ENCODE measurements around the gene PEMT. TPM values are rescaled to one million over a fixed set of nuclear protein-coding genes. Genes with fewer than 3 reads are reported as not detected.
A peak's percentile ranks its signal among the peaks of the same experiment; 100 is the strongest.

PEMT gene
- total and polyA plus RNA-seq, 2 of the 8 experiments (the other 6 are each of a cell fraction or from before 2014, with no cell fraction given), result 42.0 to 118 TPM

- Histone ChIP-seq H2AFZ (ENCODE audit: low read length) (no peak overlapping the region), H3K18ac (ENCODE audit: extremely low read depth, low read length) (no peak overlapping the region), H3K4me2 (ENCODE audit: insufficient read depth in 1 of 2, low read depth in 2 of 2, low read length in 2 of 2) (no peak overlapping the region; a peak in 1 of 4 replicates), H2AK5ac (ENCODE audit: low read depth, low read length) (no peak overlapping the region), H2BK20ac (ENCODE audit: low read length) (no peak overlapping the region; the same call in 1 of the 2 replicates), H2BK5ac (ENCODE audit: low read depth, low read length) (peak overlapping the region; percentile 24; the same call in 1 of the 2 replicates), H3K36me3 (ENCODE audit: control insufficient read depth in 2 of 4, insufficient read depth in 4 of 4, low read length in 3 of 4) (no peaks in the 10 kb centered on the region), H3K14ac (ENCODE audit: insufficient read length) (no peak overlapping the region), H4K5ac (ENCODE audit: insufficient read length, low read depth, low read length) (no peak overlapping the region), H2BK12ac (ENCODE audit: low read depth, low read length) (no peak overlapping the region), H3K79me1 (ENCODE audit: low read depth, low read length) (no peaks in the 10 kb centered on the region; the same call in 1 of the 2 replicates), H3K27ac (ENCODE audit: low read depth, low read length) (no peak overlapping the region), H3K9me3 (ENCODE audit: insufficient read depth in 2 of 2, low read depth in 1 of 2, low read length in 1 of 2) (0 out of 4 replicates have a peak, but pooled peaks cover 0 to 2% of the 10 kb centered on the region in 2 experiments), H3K4me3 (ENCODE audit: extremely low read depth in 1 of 4, insufficient read depth in 2 of 4, low read depth in 3 of 4, low read length in 4 of 4) (no peak overlapping the region), H3K9ac (replicated peaks in 1 of 4; ENCODE audit: extremely low read depth in 1 of 4, low read depth in 3 of 4, low read length in 3 of 4) (no peak overlapping the region), H4K8ac (ENCODE audit: extremely low read depth, insufficient read depth, low read length) (peak overlapping the region; percentile 28; the same call in 1 of the 2 replicates), H2BK120ac (replicated peaks; ENCODE audit: low read depth, low read length) (no peak overlapping the region), H4K91ac (replicated peaks; ENCODE audit: insufficient read length, low read length) (no peak overlapping the region), H3K79me2 (ENCODE audit: control insufficient read depth in 1 of 2, insufficient read depth in 2 of 2, low read length in 2 of 2) (no peaks in the 10 kb centered on the region), H3K56ac (replicated peaks; ENCODE audit: insufficient read length, low read depth, low read length) (no peak overlapping the region), H3K27me3 (replicated peaks in 1 of 4; ENCODE audit: control insufficient read depth in 3 of 4, extremely low read depth in 1 of 4, insufficient read depth in 3 of 4, low read length in 3 of 4) (no peaks in the 10 kb centered on the region), H3K4me1 (replicated peaks in 1 of 4; ENCODE audit: control insufficient read depth in 3 of 4, insufficient read depth in 4 of 4, low read length in 3 of 4) (peaks cover 0 to 17% (median 10%) of the 10 kb centered on the region in 4 experiments; a peak in 6 of 7 replicates), H4K20me1 (replicated peaks in 1 of 2; ENCODE audit: control insufficient read depth in 1 of 2, insufficient read depth in 2 of 2, low read length in 2 of 2) (no peaks in the 10 kb centered on the region), H3K4ac (replicated peaks; ENCODE audit: insufficient read length, low read depth, low read length) (no peak overlapping the region), H2BK15ac (ENCODE audit: low read length) (peak overlapping the region; percentile 10; the same call in 1 of the 2 replicates), H3K23ac (ENCODE audit: insufficient read length) (no peak overlapping the region), H3K23me2 (ENCODE audit: low read depth, low read length) (no peaks in the 10 kb centered on the region)
- FAIRE-seq (no peak), DNase-seq (ENCODE audit: low read depth in 1 of 2, low spot score in 2 of 2) (no peak)
- ChIA-PET POLR2A (ENCODE audit: partially characterized antibody) (no interaction called here), CTCF (ENCODE audit: partially characterized antibody) (interaction anchor here (0.8 to 6.9 kb wide), 4 partner anchors 26 to 44 kb away, joined by 3 to 35 read pairs (median 14); partner anchors contain the start of gene RASD1)
- 92% methylated on average over 15 of the region's 15 CpGs; no CpG with 5 or more reads in 1 of the 2 experiments for WGBS, 2 experiments (ENCODE audit: extremely low coverage in 1 of 2, insufficient coverage in 1 of 2, insufficient read length in 1 of 2, insufficient replicate concordance in 2 of 2, low coverage in 1 of 2, low lambda C conversion rate in 2 of 2, missing lambda C conversion rate in 1 of 2)
- no peak for TF ChIP-seq FOSL1 (IDR thresholded peaks at IDR 0.05; ENCODE audit: insufficient read depth, low read depth, low read length)
- no peak for TF ChIP-seq GTF2F1 (IDR thresholded peaks at IDR 0.05; ENCODE audit: borderline replicate concordance, low read depth, low read length)
- TF ChIP-seq SP2 (IDR thresholded peaks at IDR 0.05; ENCODE audit: low read length), result no peak
- TF ChIP-seq ZNF274 (IDR thresholded peaks at IDR 0.05; ENCODE audit: borderline replicate concordance, extremely low read depth, low read length), result no peak
- TF ChIP-seq SIN3A (conservative IDR thresholded peaks at IDR 0.05 in 1 of 2, IDR thresholded peaks at IDR 0.05 in 1 of 2; ENCODE audit: low read depth in 1 of 2, low read length in 2 of 2), result no peak
- no peak for TF ChIP-seq CHD2 (IDR thresholded peaks at IDR 0.05; ENCODE audit: low read length)
- no peak for TF ChIP-seq MAFK (IDR thresholded peaks at IDR 0.05; ENCODE audit: low read depth, low read length)
- TF ChIP-seq CREB1 (IDR thresholded peaks at IDR 0.05), result no peak
- no peak for TF ChIP-seq SIRT6 (IDR thresholded peaks at IDR 0.05; ENCODE audit: low read length)
- no peak for TF ChIP-seq SAP30 (IDR thresholded peaks at IDR 0.05; ENCODE audit: insufficient read depth, insufficient replicate concordance, low read length)
- TF ChIP-seq BRCA1 (IDR thresholded peaks at IDR 0.05; ENCODE audit: low read depth, low read length), result no peak
- TF ChIP-seq CTBP2 (IDR thresholded peaks at IDR 0.05; ENCODE audit: borderline replicate concordance, insufficient read depth, insufficient read length, low read length), result no peak
- no peak for TF ChIP-seq KDM5A (IDR thresholded peaks at IDR 0.05; ENCODE audit: low read length)
- TF ChIP-seq RNF2 (IDR thresholded peaks at IDR 0.05; ENCODE audit: borderline replicate concordance, low read depth, low read length, missing control alignments, poor library complexity, severe bottlenecking), result no peak
Measured at GRCh38 chr17:17525311-17525710, 66.2 kb downstream of the PEMT start.

Measured in H1 (cell line).